Measurements from ENCODE around the gene OR5K1.

The OR5K1 gene

DNA sequence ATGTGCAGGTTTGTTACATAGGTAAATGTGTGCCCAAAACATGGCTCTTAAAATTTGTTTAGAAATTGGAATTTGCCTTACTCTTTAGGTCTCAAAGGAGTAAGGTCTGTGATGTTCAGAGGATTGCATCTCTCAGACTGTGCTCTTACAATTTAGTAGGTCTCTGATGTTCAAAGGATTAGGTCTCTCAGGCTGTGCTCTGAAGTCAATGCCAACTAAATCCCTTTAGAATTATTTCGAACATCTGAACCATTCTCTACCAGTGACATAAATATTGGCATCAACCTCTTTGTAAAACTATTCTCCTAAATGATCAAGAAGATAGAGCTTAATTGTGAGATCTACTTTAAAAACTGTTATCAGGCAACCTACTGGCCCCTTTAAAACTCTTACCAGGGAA lies at the start of gene OR5K1:
OR5K1 (plus strand) TSS at position 301 of the 400 bp plus-strand sequence. CDS start 6,376 bp downstream, outside the sequence.
- ATAC-seq (replicated peaks; ENCODE audit: extremely low read depth, poor library complexity, severe bottlenecking) (no peak), DNase-seq (ENCODE audit: low spot score in 2 of 2) (no peak)
- H3K27ac Mint-ChIP-seq (ENCODE audit: low read depth) = no peak within 1 kb of the TSS
- H3K4me3 Mint-ChIP-seq = no peak within 1 kb of the TSS
- H3K9me3 Mint-ChIP-seq = peaks cover 6% of the 10 kb centered on the region
- peaks cover 1% of the 10 kb centered on the region for H3K36me3 Mint-ChIP-seq (ENCODE audit: insufficient read depth)
- peaks cover 7% of the 10 kb centered on the region for H3K4me1 Mint-ChIP-seq
- H3K27me3 Mint-ChIP-seq = no peaks in the 10 kb centered on the region

DNA sequence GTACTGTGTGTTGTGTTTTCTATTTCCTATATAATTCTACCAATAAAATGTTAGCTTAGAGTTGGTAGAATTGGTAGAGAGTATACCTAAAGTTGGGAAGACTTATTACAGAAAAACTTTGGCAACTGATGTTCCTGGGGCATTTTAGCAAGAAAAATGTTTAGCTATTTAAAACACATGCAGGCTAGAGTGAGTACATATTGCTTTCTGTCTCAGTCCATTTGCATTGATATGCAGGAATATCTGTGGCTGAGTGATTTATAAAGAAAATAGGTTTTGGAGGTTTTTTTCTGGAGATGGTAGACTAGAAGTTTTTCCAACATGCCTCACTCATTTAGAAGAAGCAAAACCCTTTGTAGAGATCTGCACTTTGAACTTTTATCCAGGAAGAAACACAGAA lies 30.4 kb upstream of the OR5K1 start:
- Mint-ChIP-seq H3K36me3 (ENCODE audit: insufficient read depth) (no peaks in the 10 kb centered on the region), H3K9me3 (peaks cover 20% of the 10 kb centered on the region), H3K27me3 (no peaks in the 10 kb centered on the region), H3K4me1 (no peaks in the 10 kb centered on the region), H3K27ac (ENCODE audit: low read depth) (no peak overlapping the region), H3K4me3 (no peak overlapping the region)
- ATAC-seq (replicated peaks; ENCODE audit: extremely low read depth, poor library complexity, severe bottlenecking) (no peak), DNase-seq (ENCODE audit: low spot score in 2 of 2) (no peak)

DNA sequence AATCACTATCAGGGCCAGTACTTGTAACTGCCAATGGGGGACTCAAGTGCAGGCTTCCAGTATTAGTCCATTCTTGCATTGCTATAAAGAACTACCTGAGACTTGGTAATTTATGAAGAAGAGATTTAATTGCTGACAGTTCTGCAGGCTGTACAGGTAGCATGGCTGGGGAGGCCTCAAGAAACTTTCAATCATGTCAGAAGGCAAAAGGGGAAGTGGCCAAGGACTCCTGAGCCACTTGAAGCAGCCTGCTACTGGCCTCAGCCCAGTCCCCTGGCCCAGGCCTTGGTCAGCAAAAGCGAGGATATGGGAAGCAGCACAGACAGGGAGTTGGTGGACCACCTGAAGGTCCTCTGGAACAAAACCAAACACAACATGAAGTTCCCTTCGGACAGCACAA lies 29.2 kb upstream of the OR5K1 start:
- H3K27ac Mint-ChIP-seq (ENCODE audit: low read depth) = no peak overlapping the region
- DNase-seq (ENCODE audit: low spot score in 2 of 2) (no peak), ATAC-seq (replicated peaks; ENCODE audit: extremely low read depth, poor library complexity, severe bottlenecking) (no peak)
- no peaks in the 10 kb centered on the region for H3K27me3 Mint-ChIP-seq
- H3K4me3 Mint-ChIP-seq = no peak overlapping the region
- no peaks in the 10 kb centered on the region for H3K4me1 Mint-ChIP-seq
- peaks cover 19% of the 10 kb centered on the region for H3K9me3 Mint-ChIP-seq
- H3K36me3 Mint-ChIP-seq (ENCODE audit: insufficient read depth) = no peaks in the 10 kb centered on the region

DNA sequence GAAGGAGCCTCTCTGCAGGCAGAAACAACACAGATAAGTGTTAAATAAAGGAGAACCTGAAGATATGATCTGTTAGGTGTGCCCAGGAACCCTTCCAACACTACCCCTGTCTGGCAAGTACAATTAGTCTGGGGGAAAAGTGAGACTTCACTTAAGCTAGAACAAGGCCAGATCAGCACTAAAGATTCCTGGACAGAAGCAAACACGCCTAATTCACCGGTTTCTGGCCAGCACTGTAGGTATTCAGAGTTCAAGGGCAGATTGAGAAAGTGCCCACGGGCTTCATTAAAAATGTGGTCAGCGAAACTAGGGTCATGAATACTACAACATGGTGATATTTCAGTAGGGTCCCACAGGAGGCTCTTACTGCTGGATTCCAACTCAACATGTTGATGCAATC lies 28.6 kb upstream of the OR5K1 start:
- H3K4me3 Mint-ChIP-seq = no peak overlapping the region
- H3K9me3 Mint-ChIP-seq = peaks cover 13% of the 10 kb centered on the region
- H3K4me1 Mint-ChIP-seq = no peaks in the 10 kb centered on the region
- ATAC-seq (replicated peaks; ENCODE audit: extremely low read depth, poor library complexity, severe bottlenecking) = no peak
- no peak for DNase-seq (ENCODE audit: low spot score in 2 of 2)
- no peaks in the 10 kb centered on the region for H3K27me3 Mint-ChIP-seq
- no peak overlapping the region for H3K27ac Mint-ChIP-seq (ENCODE audit: low read depth)
- H3K36me3 Mint-ChIP-seq (ENCODE audit: insufficient read depth) = no peaks in the 10 kb centered on the region

DNA sequence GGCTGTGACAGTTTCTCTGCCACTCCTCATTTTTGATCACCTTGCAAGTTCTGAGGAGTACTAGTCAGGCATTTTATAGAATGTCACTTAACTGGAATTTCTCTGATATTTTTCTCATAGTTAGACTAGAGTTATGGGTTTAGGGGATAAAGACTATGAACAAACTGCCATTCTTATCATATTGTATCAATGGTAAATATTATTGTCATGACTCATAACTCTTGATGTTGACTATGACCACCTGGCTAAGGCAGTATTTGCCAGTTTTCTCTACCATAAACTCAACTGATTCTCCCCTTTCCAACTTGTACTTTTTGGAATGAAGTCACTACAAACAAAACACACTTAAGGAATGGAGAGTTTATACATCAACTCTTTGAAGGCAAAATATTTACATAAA lies 22.7 kb upstream of the OR5K1 start:
- H3K27me3 Mint-ChIP-seq = peaks cover 6% of the 10 kb centered on the region

DNA sequence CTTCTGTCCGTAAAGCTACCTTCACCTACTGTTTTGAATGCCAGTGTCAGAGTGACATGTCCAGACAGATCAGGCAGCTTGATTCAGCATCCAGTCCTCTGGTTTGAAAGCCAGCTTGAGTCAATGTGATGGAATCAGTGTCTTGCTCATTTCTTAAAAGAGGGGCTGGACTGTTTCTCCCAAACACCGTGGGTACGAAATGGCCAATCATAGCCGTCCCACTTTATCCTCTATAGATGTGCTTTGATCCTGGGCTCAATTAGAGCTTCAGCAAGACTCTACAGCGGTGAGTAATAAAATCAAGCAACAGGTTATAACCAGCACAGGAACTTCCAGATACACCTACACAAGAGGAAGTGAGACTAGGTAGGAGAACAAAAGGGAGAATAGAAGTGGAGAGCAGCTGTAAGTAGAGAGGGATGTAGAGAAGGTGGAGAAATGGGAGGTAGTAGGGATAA lies 17.0 kb upstream of the OR5K1 start:
- DNase-seq (ENCODE audit: low spot score in 2 of 2) (no peak), ATAC-seq (replicated peaks; ENCODE audit: extremely low read depth, poor library complexity, severe bottlenecking) (no peak)
- H3K36me3 Mint-ChIP-seq (ENCODE audit: insufficient read depth) = no peaks in the 10 kb centered on the region
- H3K27ac Mint-ChIP-seq (ENCODE audit: low read depth) = no peak overlapping the region
- peaks cover 14% of the 10 kb centered on the region for H3K4me1 Mint-ChIP-seq
- no peaks in the 10 kb centered on the region for H3K9me3 Mint-ChIP-seq
- peaks cover 6% of the 10 kb centered on the region for H3K27me3 Mint-ChIP-seq
- no peak overlapping the region for H3K4me3 Mint-ChIP-seq

More for the DNA sequence above, 22.7 kb upstream of the OR5K1 start:
- DNase-seq (ENCODE audit: low spot score in 2 of 2) (no peak), ATAC-seq (replicated peaks; ENCODE audit: extremely low read depth, poor library complexity, severe bottlenecking) (no peak)
- no peaks in the 10 kb centered on the region for H3K4me1 Mint-ChIP-seq
- H3K36me3 Mint-ChIP-seq (ENCODE audit: insufficient read depth) = no peaks in the 10 kb centered on the region
- no peak overlapping the region for H3K4me3 Mint-ChIP-seq
- H3K9me3 Mint-ChIP-seq = no peaks in the 10 kb centered on the region
- H3K27ac Mint-ChIP-seq (ENCODE audit: low read depth) = no peak overlapping the region

DNA sequence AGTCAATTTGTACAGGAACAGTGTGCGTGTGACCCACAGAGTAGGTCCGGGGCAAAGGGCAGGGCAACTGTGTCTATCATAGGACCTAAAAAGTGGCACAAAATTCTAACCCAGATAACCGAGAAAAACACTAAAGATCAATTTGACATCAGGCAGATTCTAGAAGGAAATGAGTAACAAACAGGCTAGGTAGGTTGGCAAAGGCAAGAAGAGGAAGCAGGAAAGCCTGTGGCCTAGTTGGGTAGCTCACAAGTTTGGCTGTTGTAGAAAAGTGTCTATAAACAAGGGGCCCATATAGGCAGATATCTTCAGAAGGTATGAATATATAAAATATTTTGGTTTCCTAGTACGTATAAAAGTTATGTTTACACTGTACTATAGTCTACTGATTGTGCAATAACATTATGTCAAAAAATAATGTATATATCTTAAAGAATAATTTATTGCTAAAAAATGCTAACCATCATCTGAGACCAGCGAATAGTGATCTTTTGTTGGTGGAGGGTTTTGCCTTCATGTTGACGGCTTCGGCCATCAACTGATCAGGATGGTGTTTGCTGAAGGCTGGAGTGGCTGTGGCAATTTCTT lies 13.3 kb upstream of the OR5K1 start:
- peaks cover 14% of the 10 kb centered on the region for H3K4me1 Mint-ChIP-seq

DNA sequence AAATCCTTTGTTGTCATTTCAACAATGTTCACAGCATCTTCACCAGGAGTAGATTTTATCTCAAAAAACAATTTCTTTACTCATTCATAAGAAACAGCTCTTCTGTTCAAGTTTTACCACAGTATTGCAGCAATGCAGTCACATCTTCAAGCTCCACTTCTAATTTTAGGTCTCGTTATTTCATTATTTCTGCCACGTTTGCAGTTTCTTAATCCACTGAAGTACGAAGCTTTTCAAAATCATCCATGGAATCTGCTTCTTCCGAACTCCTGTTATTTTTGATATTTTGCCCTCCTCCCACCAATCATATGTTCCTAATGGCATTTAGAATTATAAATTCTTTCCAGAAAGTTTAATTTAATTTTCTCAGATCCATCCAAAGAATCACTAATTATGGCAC lies 12.6 kb upstream of the OR5K1 start:
- Mint-ChIP-seq H3K27ac (ENCODE audit: low read depth) (peak overlapping the region; percentile 11), H3K27me3 (no peaks in the 10 kb centered on the region), H3K4me1 (peaks cover 14% of the 10 kb centered on the region), H3K36me3 (ENCODE audit: insufficient read depth) (no peaks in the 10 kb centered on the region), H3K4me3 (no peak overlapping the region), H3K9me3 (no peaks in the 10 kb centered on the region)
- ATAC-seq (replicated peaks; ENCODE audit: extremely low read depth, poor library complexity, severe bottlenecking) (no peak), DNase-seq (ENCODE audit: low spot score in 2 of 2) (no peak)

More for the DNA sequence above, 13.3 kb upstream of the OR5K1 start:
- no peaks in the 10 kb centered on the region for H3K36me3 Mint-ChIP-seq (ENCODE audit: insufficient read depth)
- no peaks in the 10 kb centered on the region for H3K9me3 Mint-ChIP-seq
- no peak for ATAC-seq (replicated peaks; ENCODE audit: extremely low read depth, poor library complexity, severe bottlenecking)
- H3K4me3 Mint-ChIP-seq = no peak overlapping the region
- H3K27ac Mint-ChIP-seq (ENCODE audit: low read depth) = no peak overlapping the region
- H3K27me3 Mint-ChIP-seq = peaks cover 3% of the 10 kb centered on the region
- DNase-seq (ENCODE audit: low spot score in 2 of 2) = no peak

DNA sequence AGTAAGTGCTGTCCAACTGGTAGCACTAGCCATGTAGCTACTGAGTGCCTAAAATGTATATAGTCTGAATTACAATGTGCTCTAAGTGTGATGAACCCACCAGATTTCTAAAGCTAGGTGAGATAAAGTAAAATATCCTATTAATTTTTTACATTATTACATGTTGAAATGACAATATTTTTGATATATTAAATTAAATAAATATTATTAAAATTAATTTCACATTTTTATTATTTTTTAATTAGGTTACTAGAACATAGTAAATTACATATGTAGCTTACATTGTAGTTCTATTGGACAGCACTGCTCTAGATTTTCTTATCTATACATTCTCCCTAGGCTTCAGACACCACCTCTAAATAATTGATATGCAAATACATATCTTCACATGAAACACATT lies 9.2 kb upstream of the OR5K1 start:
- no peak for DNase-seq (ENCODE audit: low spot score in 2 of 2)
- H3K4me1 Mint-ChIP-seq = peaks cover 8% of the 10 kb centered on the region
- H3K9me3 Mint-ChIP-seq = peaks cover 4% of the 10 kb centered on the region
- ATAC-seq (replicated peaks; ENCODE audit: extremely low read depth, poor library complexity, severe bottlenecking) = no peak
- no peak overlapping the region for H3K27ac Mint-ChIP-seq (ENCODE audit: low read depth)
- no peaks in the 10 kb centered on the region for H3K27me3 Mint-ChIP-seq
- H3K4me3 Mint-ChIP-seq = no peak overlapping the region
- no peaks in the 10 kb centered on the region for H3K36me3 Mint-ChIP-seq (ENCODE audit: insufficient read depth)

DNA sequence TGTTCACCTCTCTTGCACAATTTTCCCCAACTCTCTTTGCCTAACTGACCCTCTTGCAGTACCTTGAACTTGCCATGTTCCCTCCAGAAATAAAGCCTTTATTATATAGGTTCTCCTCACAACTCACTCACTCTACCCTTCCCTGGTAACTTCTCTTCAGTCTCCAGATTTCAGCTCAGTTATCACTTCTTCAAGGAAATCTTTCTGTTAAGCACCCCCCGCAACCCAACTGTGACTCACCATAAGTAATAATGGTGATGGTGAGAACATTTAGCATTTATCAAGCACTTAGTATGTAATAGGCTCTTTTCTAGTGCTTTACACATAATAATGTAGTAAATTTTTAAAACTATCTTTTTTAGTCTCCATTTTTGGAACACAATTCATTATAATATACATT lies 8.1 kb upstream of the OR5K1 start:
- Mint-ChIP-seq H3K36me3 (ENCODE audit: insufficient read depth) (no peaks in the 10 kb centered on the region), H3K4me3 (no peak overlapping the region), H3K9me3 (peaks cover 6% of the 10 kb centered on the region), H3K27me3 (no peaks in the 10 kb centered on the region), H3K27ac (ENCODE audit: low read depth) (no peak overlapping the region), H3K4me1 (no peaks in the 10 kb centered on the region)
- DNase-seq (ENCODE audit: low spot score in 2 of 2) (no peak), ATAC-seq (replicated peaks; ENCODE audit: extremely low read depth, poor library complexity, severe bottlenecking) (no peak)

DNA sequence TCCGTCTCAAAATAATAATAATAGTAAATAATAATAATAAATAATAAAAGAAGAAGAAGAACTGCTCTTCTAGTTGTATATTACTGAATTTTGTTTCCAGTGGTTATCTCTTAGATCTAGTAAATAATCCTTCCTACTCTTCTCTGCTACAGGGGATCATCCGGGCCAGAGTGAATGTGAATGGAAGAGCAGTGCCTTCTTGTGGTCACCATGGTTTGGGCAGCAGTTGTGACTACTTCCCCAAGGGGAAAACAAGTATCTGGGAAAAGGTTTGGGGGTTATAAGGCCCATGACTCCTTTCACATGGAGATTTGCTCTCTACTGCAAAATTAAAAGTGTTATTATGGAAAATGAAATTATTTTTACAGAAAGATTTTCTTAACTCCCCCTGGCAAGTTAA lies 5.5 kb upstream of the OR5K1 start:
- Mint-ChIP-seq H3K9me3 (peaks cover 6% of the 10 kb centered on the region), H3K4me1 (peaks cover 7% of the 10 kb centered on the region), H3K4me3 (no peak overlapping the region), H3K27me3 (no peaks in the 10 kb centered on the region), H3K36me3 (ENCODE audit: insufficient read depth) (no peaks in the 10 kb centered on the region), H3K27ac (ENCODE audit: low read depth) (no peak overlapping the region)
- DNase-seq (ENCODE audit: low spot score in 2 of 2) (no peak), ATAC-seq (replicated peaks; ENCODE audit: extremely low read depth, poor library complexity, severe bottlenecking) (no peak)

DNA sequence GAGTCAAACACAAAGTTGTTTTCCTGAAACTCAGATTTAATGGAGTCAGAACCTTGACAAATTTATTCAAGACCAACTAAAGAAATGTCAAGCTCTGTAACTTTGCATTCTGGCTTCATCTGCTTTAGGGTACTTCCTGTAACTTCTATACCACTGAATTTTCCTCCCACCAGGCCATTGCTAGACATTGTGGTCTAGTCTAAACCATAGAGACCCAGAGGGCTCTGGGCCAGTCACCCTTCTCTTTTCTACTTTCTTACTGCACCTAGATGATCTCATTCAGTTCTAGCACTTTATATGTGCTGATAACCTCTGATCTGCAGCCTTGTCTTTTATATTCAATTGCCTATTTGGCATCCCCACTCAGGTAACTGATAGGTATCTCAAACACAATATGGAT lies 2.8 kb upstream of the OR5K1 start:
- Mint-ChIP-seq H3K4me1 (peaks cover 7% of the 10 kb centered on the region), H3K27ac (ENCODE audit: low read depth) (no peak overlapping the region), H3K4me3 (no peak overlapping the region), H3K9me3 (peaks cover 6% of the 10 kb centered on the region), H3K36me3 (ENCODE audit: insufficient read depth) (no peaks in the 10 kb centered on the region), H3K27me3 (no peaks in the 10 kb centered on the region)
- DNase-seq (ENCODE audit: low spot score in 2 of 2) (no peak), ATAC-seq (replicated peaks; ENCODE audit: extremely low read depth, poor library complexity, severe bottlenecking) (no peak)

DNA sequence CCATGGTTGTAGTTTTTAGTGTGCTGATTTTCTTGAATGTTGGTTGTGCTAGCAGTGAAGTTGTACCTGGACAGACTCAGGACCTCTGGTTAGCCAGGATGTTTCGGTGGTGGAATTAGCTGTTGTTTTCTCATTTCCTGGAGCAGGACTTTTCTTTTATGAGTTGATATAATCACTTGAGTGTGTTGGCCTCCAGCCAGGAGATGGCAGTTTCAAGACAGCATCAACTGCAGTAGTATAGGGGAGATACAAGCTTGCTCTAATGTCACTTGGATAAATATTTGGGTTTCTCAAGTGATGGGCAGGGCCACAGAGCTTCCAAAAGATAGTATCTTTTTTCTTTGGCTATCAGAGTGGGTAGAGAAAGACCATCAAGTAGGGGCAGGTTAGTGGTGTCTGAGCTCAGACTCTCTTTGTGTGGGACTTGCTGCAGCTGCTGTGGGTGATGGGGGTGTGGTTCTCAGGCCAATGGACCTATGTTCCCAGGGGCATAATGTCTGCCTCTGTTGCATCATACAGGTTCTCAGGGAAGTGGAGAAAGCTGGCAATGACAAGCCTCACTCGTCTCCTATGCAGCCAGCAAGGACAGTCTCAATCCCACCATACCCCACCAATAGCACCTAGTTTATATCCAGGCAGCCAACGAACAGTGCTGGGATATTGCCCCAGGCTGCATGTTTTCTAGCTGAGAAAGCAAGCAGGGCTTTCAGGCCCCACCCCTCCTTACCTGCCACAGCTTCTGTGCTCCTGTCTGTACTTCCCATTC lies 19.9 kb downstream of the OR5K1 start:
- ATAC-seq (replicated peaks; ENCODE audit: extremely low read depth, poor library complexity, severe bottlenecking) (no peak), DNase-seq (ENCODE audit: low spot score in 2 of 2) (no peak)
- Mint-ChIP-seq H3K27me3 (no peaks in the 10 kb centered on the region), H3K4me1 (no peaks in the 10 kb centered on the region), H3K36me3 (ENCODE audit: insufficient read depth) (no peaks in the 10 kb centered on the region), H3K27ac (ENCODE audit: low read depth) (no peak overlapping the region), H3K9me3 (peaks cover 21% of the 10 kb centered on the region), H3K4me3 (no peak overlapping the region)

All from central memory CD8-positive, alpha-beta T cell (primary cell).